KMS-11 (cell line): ENCODE measurements around the gene TRIM63.

Experiments used
- H2AFZ ChIP-seq: fragments of 200-600 bp; sonication (generic); 2 replicates; pipeline ENCODE4 v1.6.1; 2016; ENCODE audit warnings: antibody characterized with exemption, mixed run types, low read depth
- H3K27ac ChIP-seq: fragments of 200-600 bp; sonication (generic); 2 replicates; pipeline ENCODE4 v1.6.1; 2016; ENCODE audit warnings: mild to moderate bottlenecking, mixed run types
- H3K27me3 ChIP-seq: fragments of 200-600 bp; sonication (generic); 2 replicates; pipeline ENCODE4 v1.6.1; 2017; ENCODE audit warnings: mild to moderate bottlenecking, low read depth, mixed run types, moderate library complexity; ENCODE audit not compliant: insufficient read depth
- H3K36me3 ChIP-seq: fragments of 200-600 bp; sonication (generic); 2 replicates; pipeline ENCODE4 v1.6.1; 2017; ENCODE audit warnings: mild to moderate bottlenecking, mixed run types; ENCODE audit not compliant: insufficient read depth
- H3K4me1 ChIP-seq: fragments of 200-600 bp; sonication (generic); 2 replicates; pipeline ENCODE4 v1.6.1; 2016; ENCODE audit warnings: mild to moderate bottlenecking, low read depth, mixed run types; ENCODE audit not compliant: poor library complexity, severe bottlenecking
- H3K4me2 ChIP-seq: fragments of 200-600 bp; sonication (generic); 2 replicates; pipeline ENCODE4 v1.7.0; 2016; ENCODE audit warnings: mild to moderate bottlenecking, mixed run types
- H3K4me3 ChIP-seq: fragments of 200-600 bp; sonication (generic); IDR thresholded peaks from 2 replicates; pipeline ENCODE4 v1.6.1; 2017; ENCODE audit warnings: low read depth, low read length, mixed read lengths; ENCODE audit not compliant: insufficient read depth
- H3K79me2 ChIP-seq: fragments of 200-600 bp; sonication (generic); 2 replicates; pipeline ENCODE4 v1.6.1; 2016; ENCODE audit warnings: low read depth, mixed run types; ENCODE audit not compliant: insufficient read depth
- H3K9ac ChIP-seq: fragments of 200-600 bp; sonication (generic); 2 replicates; pipeline ENCODE4 v1.6.1; 2016; ENCODE audit warnings: mild to moderate bottlenecking, mixed run types
- H4K20me1 ChIP-seq: fragments of 200-600 bp; sonication (generic); 2 replicates; pipeline ENCODE4 v1.6.1; 2016; ENCODE audit warnings: mild to moderate bottlenecking, mixed run types; ENCODE audit not compliant: insufficient read depth
- TF ChIP-seq, protein P1 (sequence below): fragments of 200-600 bp; sonication (generic); conservative IDR thresholded peaks from 2 replicates; pipeline ENCODE4 v1.6.1; 2017; ENCODE audit warnings: low read depth, mild to moderate bottlenecking, antibody characterized with exemption, low read length, moderate library complexity, mixed read lengths

The TRIM63 gene

DNA sequence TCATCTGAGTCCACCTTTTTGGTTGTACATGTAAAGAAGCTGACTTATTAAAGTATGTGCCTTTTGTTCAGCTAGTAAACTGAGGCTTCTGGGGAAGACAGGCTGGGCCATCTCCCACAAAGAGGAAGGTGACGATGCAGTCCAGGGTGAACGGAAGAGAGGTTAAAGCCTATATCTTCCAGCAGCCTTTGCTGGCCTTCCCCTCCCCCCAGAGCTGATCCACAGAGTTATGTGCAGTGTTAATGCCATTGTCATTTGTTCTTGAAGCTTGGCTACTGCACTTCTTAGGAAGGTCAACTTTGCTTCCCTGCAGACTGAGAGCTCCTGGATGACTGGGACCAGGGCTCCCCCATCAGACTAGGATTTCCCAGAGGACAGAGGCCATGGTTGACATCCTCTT lies 23.7 kb downstream of the TRIM63 start:
- no peak overlapping the region for H3K4me3 ChIP-seq
- H3K27me3 ChIP-seq: peaks cover 25% of the 10 kb centered on the region; the same call in 1 of the 2 replicates

DNA sequence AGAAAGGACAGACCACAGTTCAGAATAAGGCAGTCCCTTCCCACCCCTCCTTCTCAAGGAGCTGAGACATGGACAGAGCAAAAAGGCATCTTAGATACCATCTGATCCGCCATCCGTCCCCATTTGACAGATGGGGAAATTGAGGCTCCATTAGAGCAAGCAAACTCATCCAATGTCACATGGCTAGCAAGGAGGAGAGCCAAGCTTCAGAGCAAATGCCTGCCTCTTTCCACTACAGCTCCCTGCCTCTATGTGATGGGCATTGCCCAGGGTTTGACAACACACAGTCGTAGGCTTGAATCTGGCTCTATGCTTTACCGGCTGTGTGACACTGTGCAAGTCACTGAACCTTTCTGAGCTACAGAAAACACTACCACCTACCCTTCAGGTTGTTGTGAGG lies 25.5 kb downstream of the TRIM63 start:
- no peaks in the 10 kb centered on the region for H3K4me1 ChIP-seq
- peaks cover 25% of the 10 kb centered on the region; the same call in 1 of the 2 replicates for H3K27me3 ChIP-seq
- H3K79me2 ChIP-seq: no peaks in the 10 kb centered on the region
- no peak overlapping the region for H2AFZ ChIP-seq
- H3K4me3 ChIP-seq: no peak overlapping the region
- no peak overlapping the region for H3K27ac ChIP-seq
- H3K36me3 ChIP-seq: no peaks in the 10 kb centered on the region
- TF ChIP-seq, protein P1, sequence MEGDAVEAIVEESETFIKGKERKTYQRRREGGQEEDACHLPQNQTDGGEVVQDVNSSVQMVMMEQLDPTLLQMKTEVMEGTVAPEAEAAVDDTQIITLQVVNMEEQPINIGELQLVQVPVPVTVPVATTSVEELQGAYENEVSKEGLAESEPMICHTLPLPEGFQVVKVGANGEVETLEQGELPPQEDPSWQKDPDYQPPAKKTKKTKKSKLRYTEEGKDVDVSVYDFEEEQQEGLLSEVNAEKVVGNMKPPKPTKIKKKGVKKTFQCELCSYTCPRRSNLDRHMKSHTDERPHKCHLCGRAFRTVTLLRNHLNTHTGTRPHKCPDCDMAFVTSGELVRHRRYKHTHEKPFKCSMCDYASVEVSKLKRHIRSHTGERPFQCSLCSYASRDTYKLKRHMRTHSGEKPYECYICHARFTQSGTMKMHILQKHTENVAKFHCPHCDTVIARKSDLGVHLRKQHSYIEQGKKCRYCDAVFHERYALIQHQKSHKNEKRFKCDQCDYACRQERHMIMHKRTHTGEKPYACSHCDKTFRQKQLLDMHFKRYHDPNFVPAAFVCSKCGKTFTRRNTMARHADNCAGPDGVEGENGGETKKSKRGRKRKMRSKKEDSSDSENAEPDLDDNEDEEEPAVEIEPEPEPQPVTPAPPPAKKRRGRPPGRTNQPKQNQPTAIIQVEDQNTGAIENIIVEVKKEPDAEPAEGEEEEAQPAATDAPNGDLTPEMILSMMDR: no peak
- no peaks in the 10 kb centered on the region for H4K20me1 ChIP-seq
- H3K4me2 ChIP-seq: no peak overlapping the region
- no peak overlapping the region for H3K9ac ChIP-seq

More for the DNA sequence above, 23.7 kb downstream of the TRIM63 start:
- Histone ChIP-seq H3K4me2 (no peak overlapping the region), H3K36me3 (no peaks in the 10 kb centered on the region), H3K4me1 (no peaks in the 10 kb centered on the region), H3K27ac (no peak overlapping the region), H3K9ac (no peak overlapping the region), H4K20me1 (no peaks in the 10 kb centered on the region), H3K79me2 (no peaks in the 10 kb centered on the region), H2AFZ (no peak overlapping the region)
- TF ChIP-seq, protein P1: no peak

DNA sequence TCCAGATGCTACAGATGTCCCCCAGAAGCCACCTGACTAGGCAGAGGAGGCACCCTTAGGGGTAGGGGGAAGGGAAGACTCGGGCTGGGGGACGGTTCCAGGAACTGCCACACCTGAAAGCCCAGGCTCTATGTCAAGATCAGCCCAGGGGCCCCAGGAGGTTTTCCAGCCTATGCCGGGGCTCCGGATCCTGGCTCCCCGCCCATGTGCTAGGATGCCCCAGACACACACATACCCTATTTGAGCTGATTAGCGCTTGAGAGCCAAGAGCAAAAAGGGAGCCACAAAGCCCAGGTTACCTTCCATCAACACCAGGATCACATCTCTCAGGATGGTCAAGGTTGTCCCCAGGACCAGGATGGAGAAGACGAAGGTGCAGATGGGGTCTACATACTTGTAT lies 26.0 kb downstream of the TRIM63 start:
- TF ChIP-seq, protein P1: no peak
- H4K20me1 ChIP-seq: no peaks in the 10 kb centered on the region
- no peak overlapping the region for H3K27ac ChIP-seq
- peaks cover 25% of the 10 kb centered on the region; the same call in 1 of the 2 replicates for H3K27me3 ChIP-seq
- H3K79me2 ChIP-seq: no peaks in the 10 kb centered on the region
- H3K9ac ChIP-seq: no peak overlapping the region
- no peaks in the 10 kb centered on the region for H3K36me3 ChIP-seq
- H3K4me1 ChIP-seq: no peaks in the 10 kb centered on the region
- H3K4me2 ChIP-seq: no peak overlapping the region
- no peak overlapping the region for H3K4me3 ChIP-seq
- H2AFZ ChIP-seq: no peak overlapping the region

DNA sequence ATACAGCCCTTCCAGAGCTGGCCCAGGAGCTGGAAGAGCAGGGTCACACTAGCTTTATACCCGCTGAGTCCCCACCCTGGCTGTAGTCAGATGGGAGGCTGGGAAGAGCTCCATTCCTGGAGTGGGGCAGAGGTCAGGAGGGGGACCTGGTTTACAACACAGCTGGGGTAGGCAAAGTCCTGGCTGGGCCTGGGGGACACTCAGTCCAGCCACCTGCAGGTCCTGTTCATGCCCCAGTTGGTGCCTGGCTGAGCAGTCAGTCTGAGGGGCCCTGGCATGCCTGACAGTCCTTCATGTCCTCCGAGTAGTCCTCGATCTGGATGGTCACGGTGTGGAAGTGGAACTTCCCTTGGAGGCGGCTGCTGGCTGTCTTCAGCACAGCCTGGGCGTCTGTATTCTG lies 28.5 kb downstream of the TRIM63 start:
- H4K20me1 ChIP-seq: no peaks in the 10 kb centered on the region
- H3K27ac ChIP-seq: no peak overlapping the region
- H2AFZ ChIP-seq: no peak overlapping the region
- H3K4me1 ChIP-seq: no peaks in the 10 kb centered on the region
- no peaks in the 10 kb centered on the region for H3K79me2 ChIP-seq
- peaks cover 22% of the 10 kb centered on the region; the same call in 1 of the 2 replicates for H3K27me3 ChIP-seq
- H3K4me2 ChIP-seq: no peak overlapping the region
- no peak overlapping the region for H3K4me3 ChIP-seq
- no peaks in the 10 kb centered on the region for H3K36me3 ChIP-seq
- no peak overlapping the region for H3K9ac ChIP-seq
- TF ChIP-seq, protein P1: no peak
